Neural cell (in vitro differentiated cells): Measurements from ENCODE around the gene ITGA5. TPM values are rescaled to one million over a fixed set of nuclear protein-coding genes. Genes with fewer than 3 reads are reported as not detected.
"Not testable (repeated sequence)": the region's sequence is repeated elsewhere in the genome, so short reads cannot be mapped to it uniquely, and the experiment has no call there.

Experiments used
- H2AFZ ChIP-seq: fragments of 200-600, 300-800 bp; sonication (generic), shearing (Covaris generic); 2 replicates; pipeline ENCODE4 v1.6.0; 2014; ENCODE audit warnings: low read depth, mild to moderate bottlenecking, antibody characterized with exemption, low read length, moderate library complexity
- H3F3A ChIP-seq: fragments of 200-600 bp; shearing (Covaris generic); 2 replicates; pipeline ENCODE4 v1.6.1; 2016; ENCODE audit warnings: mild to moderate bottlenecking, moderate library complexity, mixed read lengths, antibody characterized with exemption, low read length; ENCODE audit not compliant: insufficient read depth, poor library complexity, severe bottlenecking
- H3K27ac ChIP-seq: fragments of 200-600, 300-800 bp; sonication (generic), shearing (Covaris generic); 2 replicates; pipeline ENCODE4 v1.5.1; 2014; ENCODE audit warnings: mild to moderate bottlenecking, low read length, moderate library complexity
- H3K27me3 ChIP-seq: fragments of 300-800, 200-600 bp; sonication (generic), shearing (Covaris generic); 2 replicates; pipeline ENCODE4 v1.6.0; 2014; ENCODE audit warnings: mild to moderate bottlenecking, low read depth, low read length, moderate library complexity; ENCODE audit not compliant: insufficient read depth
- H3K36me3 ChIP-seq: fragments of 300-800, 200-600 bp; sonication (generic), shearing (Covaris generic); 2 replicates; pipeline ENCODE4 v1.5.1; 2014; ENCODE audit warnings: mild to moderate bottlenecking, antibody characterized with exemption, low read length, moderate library complexity; ENCODE audit not compliant: insufficient read depth
- H3K4me2 ChIP-seq: fragments of 300-800, 200-600 bp; sonication (generic), shearing (Covaris generic); 2 replicates; pipeline ENCODE4 v1.6.0; 2014; ENCODE audit warnings: mild to moderate bottlenecking, low read length
- H3K4me3 ChIP-seq: fragments of 300-800, 200-600 bp; sonication (generic), shearing (Covaris generic); 2 replicates; pipeline ENCODE4 v1.5.1; 2014; ENCODE audit warnings: mild to moderate bottlenecking, low read length, moderate library complexity
- H3K79me2 ChIP-seq: fragments of 200-600 bp; shearing (Covaris generic); replicated peaks from 2 replicates; pipeline ENCODE4 v1.6.0; 2014; ENCODE audit warnings: mild to moderate bottlenecking, low read length, moderate library complexity; ENCODE audit not compliant: insufficient read depth
- H3K9ac ChIP-seq: fragments of 300-800, 200-600 bp; sonication (generic), shearing (Covaris generic); 2 replicates; pipeline ENCODE4 v1.6.1; 2016; ENCODE audit warnings: mild to moderate bottlenecking, low read length, mixed read lengths
- H3K9me2 ChIP-seq: fragments of 200-600 bp; shearing (Covaris generic); 2 replicates; pipeline ENCODE4 v1.6.1; 2016; ENCODE audit warnings: mild to moderate bottlenecking, low read length, mixed read lengths; ENCODE audit not compliant: insufficient read depth
- H3K9me3 ChIP-seq: fragments of 200-600, 300-800 bp; sonication (generic), shearing (Covaris generic); 2 replicates; pipeline ENCODE4 v1.6.1; 2016; ENCODE audit warnings: mild to moderate bottlenecking, mixed run types, low read length, moderate library complexity, mixed read lengths
- H4K20me1 ChIP-seq: fragments of 200-600 bp; shearing (Covaris generic); 2 replicates; pipeline ENCODE4 v1.6.1; 2016; ENCODE audit warnings: mild to moderate bottlenecking, mixed run types; ENCODE audit not compliant: insufficient read depth
- CTCF ChIP-seq: fragments of 450-650 bp; IDR thresholded peaks from 2 replicates; pipeline ENCODE4 v1.5.1; 2014; ENCODE audit warnings: antibody characterized with exemption, mild to moderate bottlenecking, moderate library complexity; ENCODE audit not compliant: poor library complexity, severe bottlenecking
- EP300 ChIP-seq: fragments of 450-650 bp; conservative IDR thresholded peaks from 2 replicates; pipeline ENCODE4 v1.6.1; 2014; ENCODE audit warnings: antibody characterized with exemption, mild to moderate bottlenecking, moderate library complexity; ENCODE audit not compliant: poor library complexity, severe bottlenecking
- EZH2 ChIP-seq: fragments of 200-600, 300-800 bp; shearing (Covaris generic), sonication (generic); IDR thresholded peaks from 2 replicates; pipeline ENCODE4 v1.6.1; 2014; ENCODE audit warnings: antibody characterized with exemption, low read length, borderline replicate concordance, mild to moderate bottlenecking; ENCODE audit not compliant: insufficient read depth, poor library complexity, severe bottlenecking
- MXI1 ChIP-seq: fragments of 450-650 bp; conservative IDR thresholded peaks from 2 replicates; pipeline ENCODE4 v1.6.1; 2014; ENCODE audit warnings: antibody characterized with exemption, mild to moderate bottlenecking; ENCODE audit not compliant: poor library complexity, severe bottlenecking
- POLR2AphosphoS5 ChIP-seq: IDR thresholded peaks from 2 replicates; pipeline ENCODE4 v1.6.1; 2012
- REST ChIP-seq: IDR thresholded peaks from 2 replicates; pipeline ENCODE4 v1.6.1; 2012; ENCODE audit warnings: borderline replicate concordance
- SMC3 ChIP-seq: fragments of 450-650 bp; conservative IDR thresholded peaks from 2 replicates; pipeline ENCODE4 v1.6.1; 2014; ENCODE audit warnings: antibody characterized with exemption, mild to moderate bottlenecking, moderate library complexity; ENCODE audit not compliant: poor library complexity
- TAF1 ChIP-seq: IDR thresholded peaks from 2 replicates; pipeline ENCODE4 v1.6.1; 2012; ENCODE audit warnings: low read depth
- polyA plus RNA-seq: library from polyadenylated mRNA; depleted of rRNA; stranded (reverse); fragments of >200 nt; gene quantifications from 2 replicates; pipeline ENCODE4 v1.2.3, GENCODE V29; 2014

Gene ITGA5
- polyA plus RNA-seq, 1 donor from 2014 or later: not detected

- no peaks in the 10 kb centered on the region for H3K9me2 ChIP-seq
- TF ChIP-seq CTCF (no peak), MXI1 (no peak), SMC3 (no peak)
- H3F3A ChIP-seq: peaks cover 5% of the 10 kb centered on the region
- H4K20me1 ChIP-seq: no peaks in the 10 kb centered on the region
- H3K9me3 ChIP-seq: no peaks in the 10 kb centered on the region
- H3K27ac ChIP-seq: peak overlapping the region; percentile 33
- H3K4me2 ChIP-seq: no peak overlapping the region
- H3K9ac ChIP-seq: no peak overlapping the region
- no peaks in the 10 kb centered on the region for H3K27me3 ChIP-seq
- H3K4me3 ChIP-seq: no peak overlapping the region
- H3K36me3 ChIP-seq: no peaks in the 10 kb centered on the region
- peaks cover 17% of the 10 kb centered on the region for H3K79me2 ChIP-seq
- H2AFZ ChIP-seq: no peak overlapping the region
Observed at GRCh38 chr12:54355104-54355815, 63.8 kb downstream of the ITGA5 start.

- not testable (repeated sequence) for H3F3A ChIP-seq, H3K36me3 ChIP-seq, H2AFZ ChIP-seq, H3K4me3 ChIP-seq, H3K4me2 ChIP-seq, H3K27me3 ChIP-seq, H4K20me1 ChIP-seq, H3K9me3 ChIP-seq, H3K9me2 ChIP-seq, H3K27ac ChIP-seq
- H3K9ac ChIP-seq: peak overlapping the region; percentile 88
- peaks cover 17% of the 10 kb centered on the region for H3K79me2 ChIP-seq
Observed at GRCh38 chr12:54354271-54354670, 64.8 kb downstream of the ITGA5 start.

GRCh38 chr12:54352891-54353874, 65.9 kb downstream of the ITGA5 start:
- Histone ChIP-seq H3K9me2 (no peaks in the 10 kb centered on the region), H3K27ac (peak overlapping the region; percentile 99), H3K27me3 (no peaks in the 10 kb centered on the region), H3K9me3 (no peaks in the 10 kb centered on the region), H4K20me1 (no peaks in the 10 kb centered on the region), H3K36me3 (no peaks in the 10 kb centered on the region), H3K79me2 (peaks cover 14% of the 10 kb centered on the region), H3F3A (peaks cover 3% of the 10 kb centered on the region), H2AFZ (no peak overlapping the region), H3K9ac (peak overlapping the region; percentile 88), H3K4me2 (peak overlapping the region; percentile 98), H3K4me3 (peak overlapping the region; percentile 64)
- TF ChIP-seq EZH2 (no peak), MXI1 (no peak), CTCF (no peak), POLR2AphosphoS5 (no peak), TAF1 (peak; percentile 21), EP300 (no peak), REST (no peak)
